Activated naive CD4-positive, alpha-beta T cell treated with Interleukin-2 at 50 U/mL for 16 hours (primary cell): Measurements from ENCODE around the gene SUSD6.

ENCODE experiments used
- DNase-seq: peaks from one replicate; pipeline ENCODE4 v3.0.0-alpha.2; 2020

Gene SUSD6

GRCh38 chr14:69675245-69675583, 63.8 kb downstream of the SUSD6 start:
- DNase-seq, result no peak

DNA sequence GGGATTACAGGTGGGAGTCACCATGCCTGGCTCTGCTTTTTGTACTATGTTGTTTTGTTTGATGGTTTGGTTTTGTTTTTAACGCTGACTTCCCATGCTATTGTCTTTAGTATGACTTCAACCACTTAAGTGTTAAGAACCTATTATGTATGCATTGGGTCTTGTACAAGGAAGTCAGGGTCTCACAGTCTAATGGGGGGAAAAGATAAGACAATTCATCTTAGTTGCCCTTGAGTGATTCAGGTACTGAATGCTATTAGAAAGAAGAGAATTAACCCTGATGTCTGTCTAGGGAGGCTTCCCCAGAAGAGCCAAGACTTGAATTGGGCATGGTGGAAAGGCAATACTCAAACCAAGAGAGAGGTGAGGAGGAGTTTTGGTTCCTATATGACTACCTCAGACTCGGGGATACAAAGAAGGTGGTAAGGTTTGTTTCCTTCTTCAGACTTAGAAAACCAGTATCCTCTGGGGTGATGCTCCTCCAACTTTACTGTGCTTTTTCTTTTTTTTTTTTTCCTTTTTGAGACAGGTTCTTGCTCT, 64.6 kb downstream of the SUSD6 start:
- DNase-seq, result no peak

DNA sequence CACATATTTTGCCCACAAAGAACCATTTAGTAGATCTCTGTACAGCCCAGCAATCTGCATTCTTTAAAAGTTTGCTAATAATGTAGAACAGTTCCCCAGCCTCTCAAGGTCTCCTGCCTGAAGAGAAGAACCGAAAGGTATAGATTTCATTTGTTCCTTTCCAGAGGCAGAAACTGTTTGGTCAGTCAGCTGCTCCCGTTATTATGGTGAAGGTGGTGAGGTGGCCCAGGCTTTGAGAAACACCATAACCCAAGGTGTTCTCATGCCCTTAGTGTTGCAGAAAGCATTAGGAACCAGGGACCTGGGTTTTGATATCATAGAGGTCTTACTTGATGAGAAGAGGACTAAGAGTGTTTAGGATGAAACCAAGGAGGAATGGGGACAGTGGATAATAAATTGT, 65.3 kb downstream of the SUSD6 start:
- no peak for DNase-seq

DNA sequence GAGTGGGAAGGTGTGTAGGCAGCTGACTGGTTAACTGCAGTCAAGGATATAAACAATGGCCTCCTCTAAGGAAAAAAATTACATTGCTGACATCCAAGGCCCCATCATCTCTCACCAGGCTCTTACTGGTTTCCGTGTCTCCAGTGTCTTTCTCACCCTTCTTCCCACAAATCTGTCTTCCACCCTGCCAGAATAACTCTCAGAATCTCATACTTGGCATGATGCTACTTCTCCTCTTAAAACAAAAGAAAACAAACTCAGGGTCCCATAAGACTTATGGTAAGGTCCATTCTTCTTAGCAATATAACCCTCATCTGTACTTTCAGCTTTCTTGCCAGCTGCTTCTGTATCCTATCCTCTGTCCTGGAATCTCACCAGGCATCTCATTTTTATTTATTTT, 68.9 kb downstream of the SUSD6 start:
- no peak for DNase-seq

- no peak for DNase-seq
Measured at GRCh38 chr14:69682136-69682535, 70.7 kb downstream of the SUSD6 start.

DNA sequence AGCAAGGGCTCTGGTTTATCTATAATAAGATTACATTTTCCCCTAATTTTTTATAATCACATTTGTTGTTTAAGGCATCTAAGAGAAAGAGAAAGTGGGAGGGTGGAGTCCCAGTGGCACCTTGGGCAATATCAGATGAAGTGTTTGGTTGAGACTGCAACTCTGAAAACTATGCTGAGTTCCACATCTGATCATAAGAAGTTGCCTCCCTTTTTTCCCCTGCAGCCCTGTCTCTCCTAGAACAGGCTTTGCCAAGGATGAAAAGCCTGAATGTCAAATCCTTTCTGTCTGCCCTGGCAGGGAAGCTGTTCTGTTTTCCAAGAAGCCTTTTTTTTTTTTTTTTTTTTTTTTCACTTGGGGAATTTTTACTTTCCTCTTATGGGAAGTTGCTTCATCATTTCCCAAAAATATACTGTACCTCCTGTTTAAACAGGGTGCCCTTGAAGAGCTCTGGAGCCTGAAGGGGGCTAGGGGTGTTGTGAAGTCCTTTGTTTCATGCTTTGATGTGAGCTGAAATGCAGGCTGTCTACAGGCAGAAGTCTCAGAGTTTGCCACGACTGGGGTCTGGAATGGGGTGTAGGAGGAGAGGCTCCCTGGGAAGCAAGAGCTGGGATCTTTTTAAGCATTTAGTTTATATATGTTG, 71.3 kb downstream of the SUSD6 start:
- no peak for DNase-seq

DNA sequence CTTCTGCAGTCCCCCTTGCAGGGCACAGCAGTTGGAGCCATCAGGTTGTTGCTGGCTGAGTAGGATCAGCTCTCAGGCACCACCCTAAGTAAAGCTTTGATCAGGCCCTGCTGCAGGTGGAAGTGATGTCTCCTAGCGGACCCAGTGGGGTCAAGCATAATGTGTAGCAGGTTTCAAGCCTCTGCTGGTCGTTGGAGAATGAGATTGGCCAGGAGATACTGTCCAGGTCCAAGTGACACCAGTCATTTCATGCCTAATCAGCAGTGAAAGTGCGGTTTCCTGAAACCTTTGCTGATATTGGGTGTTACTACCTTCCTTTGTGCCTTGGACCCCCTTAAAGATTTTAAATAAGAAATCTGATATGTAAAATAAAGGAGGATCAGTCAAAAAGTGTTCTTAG, 72.6 kb downstream of the SUSD6 start:
- DNase-seq, result no peak

GRCh38 chr14:69684461-69685217, 73.2 kb downstream of the SUSD6 start:
- DNase-seq, result no peak

GRCh38 chr14:69685218-69685616, 73.8 kb downstream of the SUSD6 start:
- peak; percentile 76 for DNase-seq

- peak; percentile 61 for DNase-seq
Measured at GRCh38 chr14:69685716-69686115, 74.3 kb downstream of the SUSD6 start.

DNA sequence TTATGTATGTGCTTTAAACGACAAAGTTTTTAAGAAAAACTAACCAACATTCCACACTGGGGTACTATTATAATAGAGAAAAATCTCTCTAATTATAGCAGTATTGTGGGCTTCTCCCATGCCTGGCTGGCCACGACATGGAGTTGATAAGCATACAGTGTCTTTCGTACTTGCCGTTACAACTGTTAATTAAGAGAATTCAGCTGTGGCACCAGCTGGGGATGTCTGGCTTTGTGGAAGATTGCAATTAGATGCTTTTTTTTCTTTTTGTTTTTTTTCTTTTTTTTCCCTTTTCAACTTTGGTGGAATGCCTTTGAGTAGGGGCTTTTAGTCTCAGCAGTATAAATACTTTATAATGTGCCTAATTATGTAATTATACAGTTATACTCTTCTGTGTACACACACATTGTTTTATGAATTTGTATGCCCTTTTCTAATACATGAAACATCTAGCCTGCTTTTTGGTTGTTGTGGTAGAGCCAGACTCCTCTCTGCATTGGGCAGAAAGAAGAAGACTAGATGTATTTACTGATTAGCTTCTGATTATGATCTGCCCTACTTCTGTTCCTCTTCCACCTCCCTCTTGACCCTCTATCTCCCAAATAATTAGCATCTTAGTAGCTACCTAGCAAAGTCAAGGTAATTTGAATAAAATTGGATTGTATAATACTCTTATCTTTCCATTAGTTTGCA, 76.4 kb downstream of the SUSD6 start:
- DNase-seq, result no peak

- no peak for DNase-seq
Measured at GRCh38 chr14:69688299-69688649, 76.9 kb downstream of the SUSD6 start.

GRCh38 chr14:69690042-69690441, 78.6 kb downstream of the SUSD6 start:
- DNase-seq, result no peak

- DNase-seq, result no peak
Measured at GRCh38 chr14:69692594-69692993, 81.2 kb downstream of the SUSD6 start.

DNA sequence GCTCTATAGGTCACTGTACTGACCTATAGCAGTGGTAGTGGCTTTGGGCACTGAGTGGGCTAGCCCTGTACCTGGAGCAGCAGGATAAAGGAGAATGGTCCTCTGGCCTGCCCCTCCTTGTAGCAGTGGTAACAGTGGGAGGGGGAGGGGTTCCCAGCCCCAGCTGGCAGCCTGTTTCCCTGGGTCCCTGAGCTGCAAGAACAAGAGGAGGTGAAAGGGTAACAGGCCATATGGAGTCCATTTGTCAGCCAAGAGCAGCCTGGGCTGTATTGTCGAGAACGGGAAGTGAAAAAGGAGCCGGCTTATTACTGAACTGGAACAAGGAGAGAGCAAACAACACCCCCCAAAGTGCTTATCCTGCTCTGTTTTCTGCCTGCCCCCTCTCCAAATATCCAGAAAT, 81.7 kb downstream of the SUSD6 start:
- no peak for DNase-seq

DNA sequence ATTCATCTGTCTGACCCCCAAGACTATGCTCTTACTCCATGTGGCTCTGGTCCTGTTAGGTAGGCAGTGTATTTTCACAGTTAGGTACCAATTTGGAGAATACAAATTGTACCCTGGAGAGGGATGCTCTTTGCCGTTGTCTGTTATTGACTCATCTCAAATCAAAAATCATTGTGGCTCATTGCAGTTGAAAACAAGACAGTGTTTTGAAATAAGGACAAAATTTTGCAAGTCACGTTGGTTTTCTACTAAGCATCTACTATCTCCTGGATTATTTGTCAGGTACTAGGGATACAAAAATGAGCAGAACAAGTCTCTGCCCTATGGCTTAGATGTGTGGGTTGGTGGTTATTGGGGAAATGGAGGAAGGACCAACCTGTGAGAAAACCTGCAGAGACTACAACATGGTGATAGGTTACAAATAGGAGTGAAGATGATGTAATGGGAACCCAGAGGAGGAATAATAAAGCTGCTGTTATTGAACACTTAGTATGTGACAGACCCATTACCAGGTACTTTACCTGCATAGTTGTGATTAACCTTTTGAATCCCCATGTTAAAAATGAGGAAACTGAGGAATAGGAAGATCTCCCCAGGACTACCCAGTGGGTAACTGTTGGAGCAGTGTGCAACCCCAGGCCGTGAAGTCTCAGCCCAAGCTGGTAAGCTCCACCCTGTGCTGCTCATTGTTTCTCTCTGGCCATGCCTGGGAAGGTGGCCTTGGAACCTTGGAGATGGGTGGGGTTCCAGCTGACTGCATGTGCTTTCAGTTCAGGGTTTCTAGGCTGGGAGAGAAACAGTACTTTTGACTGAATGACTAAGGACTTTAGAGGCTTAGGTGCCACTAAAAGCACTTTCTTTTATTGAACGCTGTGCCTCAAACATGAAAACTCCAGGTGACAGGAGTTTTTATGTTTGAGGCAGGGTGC, 82.7 kb downstream of the SUSD6 start:
- no peak for DNase-seq

GRCh38 chr14:69694730-69695281, 83.4 kb downstream of the SUSD6 start:
- no peak for DNase-seq

- DNase-seq, result no peak
Measured at GRCh38 chr14:69695322-69696203, 84.2 kb downstream of the SUSD6 start.

DNA sequence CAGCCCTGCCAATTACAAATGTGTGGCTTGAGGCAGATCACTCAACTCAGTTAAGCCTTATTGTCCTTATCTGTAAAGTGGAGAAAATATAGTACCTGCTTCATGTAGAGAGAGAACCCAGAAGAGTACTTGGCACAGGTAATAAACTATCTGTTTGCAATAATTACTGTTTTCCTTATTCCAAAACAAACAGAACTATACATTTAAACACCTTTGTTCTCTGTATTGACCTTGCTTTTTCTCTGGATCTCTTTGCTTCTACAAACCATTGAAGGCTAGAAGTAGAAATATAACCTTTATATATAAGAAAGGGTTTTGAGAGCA, 84.8 kb downstream of the SUSD6 start:
- no peak for DNase-seq

- DNase-seq, result no peak
Measured at GRCh38 chr14:69696633-69697557, 85.5 kb downstream of the SUSD6 start.

- no peak for DNase-seq
Measured at GRCh38 chr14:69698572-69698971, 87.2 kb downstream of the SUSD6 start.
